ENCODE results near the gene C16orf78. TPM values are rescaled to one million over a fixed set of nuclear protein-coding genes. Genes with fewer than 3 reads are reported as not detected.

Gene C16orf78
- polyA plus RNA-seq, 3 donors = not detected

DNA sequence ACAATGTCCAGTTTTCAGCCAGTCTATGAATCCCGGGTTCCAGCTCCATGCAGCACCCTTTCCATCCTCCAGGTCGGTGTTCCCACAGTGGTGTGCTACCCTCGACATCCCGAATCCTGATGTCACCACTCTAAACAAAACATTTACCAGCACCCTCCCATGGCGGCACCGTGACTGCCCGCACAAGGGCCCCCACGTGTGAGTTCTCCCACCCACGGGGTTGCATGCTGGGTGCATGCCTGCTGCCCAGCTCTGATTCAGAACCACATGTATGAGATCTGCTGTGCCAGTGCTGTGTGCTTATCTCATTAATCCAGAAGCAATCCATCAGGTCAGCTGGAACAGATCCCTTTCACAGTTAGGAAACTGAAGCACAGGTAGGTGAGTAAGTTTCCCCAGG is 57.4 kb downstream of the C16orf78 start:
- WGBS (ENCODE audit: insufficient coverage) = 93% methylated on average over 9 of the region's 9 CpGs
- Histone ChIP-seq H3K9ac (ENCODE audit: insufficient read depth, low read length, poor library complexity, severe bottlenecking) (no peak overlapping the region), H3K36me3 (replicated peaks in 1 of 2; ENCODE audit: control insufficient read depth in 1 of 2, insufficient read depth in 2 of 2, low read length in 2 of 2) (no peaks in the 10 kb centered on the region), H3K79me2 (ENCODE audit: insufficient read depth, low read length) (no peaks in the 10 kb centered on the region), H3K4me2 (replicated peaks; ENCODE audit: extremely low read depth, low read length, poor library complexity, severe bottlenecking) (no peak overlapping the region), H3K4me1 (ENCODE audit: control insufficient read depth in 1 of 2, insufficient read depth in 2 of 2, low read length in 2 of 2) (no peaks in the 10 kb centered on the region), H3K9me3 (replicated peaks in 1 of 2; ENCODE audit: control insufficient read depth in 1 of 2, insufficient read depth in 1 of 2, low read length in 2 of 2) (peaks cover 0 to 3% of the 10 kb centered on the region in 2 donors), H2AFZ (ENCODE audit: insufficient read depth, low read depth, low read length, poor library complexity, severe bottlenecking) (no peak overlapping the region), H3K4me3 (replicated peaks in 1 of 3; ENCODE audit: low read depth in 2 of 3, low read length in 3 of 3) (no peak overlapping the region), H3K27me3 (ENCODE audit: control insufficient read depth in 2 of 2, insufficient read depth in 2 of 2, low read length in 2 of 2) (no peaks in the 10 kb centered on the region), H3K27ac (ENCODE audit: low read depth in 1 of 2, low read length in 2 of 2) (no peak overlapping the region), H4K20me1 (ENCODE audit: insufficient read depth, low read length) (no peaks in the 10 kb centered on the region)
- peaks cover 0 to 2% (median 1%) of the 10 kb centered on the region in 3 donors for H3K27me3 Mint-ChIP-seq (ENCODE audit: low read depth in 3 of 3)
- DNase-seq = no peak
- no peaks in the 10 kb centered on the region for H3K36me3 Mint-ChIP-seq
- no peak overlapping the region for H3K4me3 Mint-ChIP-seq
- TF ChIP-seq, protein P1, sequence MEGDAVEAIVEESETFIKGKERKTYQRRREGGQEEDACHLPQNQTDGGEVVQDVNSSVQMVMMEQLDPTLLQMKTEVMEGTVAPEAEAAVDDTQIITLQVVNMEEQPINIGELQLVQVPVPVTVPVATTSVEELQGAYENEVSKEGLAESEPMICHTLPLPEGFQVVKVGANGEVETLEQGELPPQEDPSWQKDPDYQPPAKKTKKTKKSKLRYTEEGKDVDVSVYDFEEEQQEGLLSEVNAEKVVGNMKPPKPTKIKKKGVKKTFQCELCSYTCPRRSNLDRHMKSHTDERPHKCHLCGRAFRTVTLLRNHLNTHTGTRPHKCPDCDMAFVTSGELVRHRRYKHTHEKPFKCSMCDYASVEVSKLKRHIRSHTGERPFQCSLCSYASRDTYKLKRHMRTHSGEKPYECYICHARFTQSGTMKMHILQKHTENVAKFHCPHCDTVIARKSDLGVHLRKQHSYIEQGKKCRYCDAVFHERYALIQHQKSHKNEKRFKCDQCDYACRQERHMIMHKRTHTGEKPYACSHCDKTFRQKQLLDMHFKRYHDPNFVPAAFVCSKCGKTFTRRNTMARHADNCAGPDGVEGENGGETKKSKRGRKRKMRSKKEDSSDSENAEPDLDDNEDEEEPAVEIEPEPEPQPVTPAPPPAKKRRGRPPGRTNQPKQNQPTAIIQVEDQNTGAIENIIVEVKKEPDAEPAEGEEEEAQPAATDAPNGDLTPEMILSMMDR (IDR thresholded peaks at IDR 0.05) = no peak
- H3K9me3 Mint-ChIP-seq = peaks cover 0 to 12% (median 0%) of the 10 kb centered on the region in 7 donors
- no peaks in the 10 kb centered on the region for H3K4me1 Mint-ChIP-seq
- no peak overlapping the region for H3K27ac Mint-ChIP-seq
- intact Hi-C loops (cut with micrococcal nuclease) = no loop called here

DNA sequence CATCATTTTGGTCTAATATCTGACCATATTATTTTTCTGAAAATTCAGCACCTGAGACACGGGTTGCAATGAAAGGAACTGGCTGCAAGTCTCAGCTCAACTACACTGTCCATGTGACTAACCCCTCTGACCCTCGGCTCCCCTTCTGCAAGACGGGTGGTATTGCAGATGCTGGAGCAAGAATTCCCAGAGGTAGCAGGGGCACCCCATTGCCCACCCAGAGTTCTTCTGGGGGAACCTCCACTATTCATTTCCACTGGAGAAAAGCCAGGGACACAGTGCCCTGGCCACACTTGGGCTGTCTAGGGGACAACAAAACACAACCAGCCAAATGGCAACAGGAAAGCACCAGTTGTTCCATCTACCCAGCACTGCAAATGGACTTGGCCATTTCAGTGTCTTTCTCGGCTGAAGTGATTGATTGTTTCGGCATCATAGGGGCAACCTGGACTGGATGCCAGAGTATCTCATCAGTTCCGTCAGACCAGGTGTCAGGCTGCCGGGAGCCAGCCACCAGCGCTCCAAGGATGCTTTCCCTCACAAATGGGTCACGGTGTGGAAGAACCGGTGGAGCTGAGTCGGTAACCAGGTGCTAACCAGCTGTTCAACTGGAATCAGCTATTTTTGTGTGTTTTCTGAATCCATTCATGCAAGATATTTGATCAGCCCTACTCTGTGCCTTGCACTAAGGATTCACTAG is 58.1 kb downstream of the C16orf78 start:
- Mint-ChIP-seq H3K4me1 (no peaks in the 10 kb centered on the region), H3K4me3 (no peak overlapping the region), H3K27ac (no peak overlapping the region), H3K36me3 (no peaks in the 10 kb centered on the region), H3K27me3 (ENCODE audit: low read depth in 3 of 3) (peaks cover 0 to 2% (median 1%) of the 10 kb centered on the region in 3 donors), H3K9me3 (peaks cover 0 to 12% (median 0%) of the 10 kb centered on the region in 7 donors)
- Histone ChIP-seq H4K20me1 (ENCODE audit: insufficient read depth, low read length) (no peaks in the 10 kb centered on the region), H3K27me3 (ENCODE audit: control insufficient read depth in 2 of 2, insufficient read depth in 2 of 2, low read length in 2 of 2) (no peaks in the 10 kb centered on the region), H3K36me3 (replicated peaks in 1 of 2; ENCODE audit: control insufficient read depth in 1 of 2, insufficient read depth in 2 of 2, low read length in 2 of 2) (no peaks in the 10 kb centered on the region), H2AFZ (ENCODE audit: insufficient read depth, low read depth, low read length, poor library complexity, severe bottlenecking) (no peak overlapping the region), H3K4me1 (ENCODE audit: control insufficient read depth in 1 of 2, insufficient read depth in 2 of 2, low read length in 2 of 2) (no peaks in the 10 kb centered on the region), H3K9me3 (replicated peaks in 1 of 2; ENCODE audit: control insufficient read depth in 1 of 2, insufficient read depth in 1 of 2, low read length in 2 of 2) (peaks cover 0 to 3% of the 10 kb centered on the region in 2 donors), H3K27ac (ENCODE audit: low read depth in 1 of 2, low read length in 2 of 2) (no peak overlapping the region), H3K79me2 (ENCODE audit: insufficient read depth, low read length) (no peaks in the 10 kb centered on the region), H3K4me3 (replicated peaks in 1 of 3; ENCODE audit: low read depth in 2 of 3, low read length in 3 of 3) (no peak overlapping the region), H3K4me2 (replicated peaks; ENCODE audit: extremely low read depth, low read length, poor library complexity, severe bottlenecking) (no peak overlapping the region), H3K9ac (ENCODE audit: insufficient read depth, low read length, poor library complexity, severe bottlenecking) (no peak overlapping the region)
- intact Hi-C loops (cut with micrococcal nuclease) = no loop called here
- 95% methylated on average over 9 of the region's 11 CpGs for WGBS (ENCODE audit: insufficient coverage)
- TF ChIP-seq, protein P1 (IDR thresholded peaks at IDR 0.05) = no peak
- no peak for DNase-seq
